GM12892 (cell line): ENCODE data around the gene SYNE2.
"Not testable (repeated sequence)": the region's sequence is repeated elsewhere in the genome, so short reads cannot be mapped to it uniquely, and the experiment has no call there.

ENCODE experiments used
- DNase-seq: peaks from one replicate; pipeline ENCODE4 v3.0.0; 2011; ENCODE audit not compliant: insufficient read length
- FAIRE-seq: peaks from 2 replicates; lab custom pipeline; 2011; peaks lifted over from hg19 to GRCh38; lab: Jason Lieb, UNC
- POLR2A ChIP-seq: IDR thresholded peaks from 2 replicates; pipeline ENCODE4 v1.6.1; 2011; ENCODE audit warnings: low read depth, low read length, control low read depth
- POLR2AphosphoS5 ChIP-seq: IDR thresholded peaks from 2 replicates; pipeline ENCODE4 v1.6.1; 2011; ENCODE audit warnings: low read depth, low read length, control low read depth
- TAF1 ChIP-seq: IDR thresholded peaks from 2 replicates; pipeline ENCODE4 v1.6.1; 2011; ENCODE audit warnings: low read depth, mild to moderate bottlenecking, control low read depth, low read length, borderline replicate concordance

Gene SYNE2

GRCh38 chr14:64110802-64111201 is 258.0 kb downstream of the SYNE2 start:
- TF ChIP-seq POLR2AphosphoS5, result no peak
- FAIRE-seq (no peak), DNase-seq (no peak)

- DNase-seq (no peak), FAIRE-seq (no peak)
These were observed 260.3 kb downstream of the SYNE2 start for GRCh38 chr14:64112867-64113678.

GRCh38 chr14:64114166-64114565 is 261.4 kb downstream of the SYNE2 start:
- no peak for DNase-seq
- no peak for FAIRE-seq
- TF ChIP-seq POLR2A (no peak), TAF1 (no peak), POLR2AphosphoS5 (no peak)

More at GRCh38 chr14:64112867-64113678, 260.3 kb downstream of the SYNE2 start:
- TF ChIP-seq TAF1, result no peak
- no peak for TF ChIP-seq POLR2AphosphoS5
- no peak for TF ChIP-seq POLR2A

- FAIRE-seq (no peak), DNase-seq (no peak)
- TF ChIP-seq TAF1 (no peak), POLR2AphosphoS5 (no peak), POLR2A (no peak)
These were observed 262.0 kb downstream of the SYNE2 start for GRCh38 chr14:64114796-64115195.

GRCh38 chr14:64115401-64115800 is 262.6 kb downstream of the SYNE2 start:
- TF ChIP-seq TAF1, result no peak
- no peak for TF ChIP-seq POLR2AphosphoS5
- TF ChIP-seq POLR2A, result no peak
- FAIRE-seq, result no peak
- DNase-seq, result no peak

GRCh38 chr14:64117671-64118402 is 265.0 kb downstream of the SYNE2 start:
- no peak for TF ChIP-seq TAF1
- no peak for TF ChIP-seq POLR2A
- TF ChIP-seq POLR2AphosphoS5, result no peak
- DNase-seq, result no peak
- FAIRE-seq, result no peak

GRCh38 chr14:64118403-64118742 is 265.6 kb downstream of the SYNE2 start:
- DNase-seq, FAIRE-seq: not testable (repeated sequence)

- no peak for TF ChIP-seq POLR2AphosphoS5
- no peak for TF ChIP-seq TAF1
- TF ChIP-seq POLR2A, result no peak
- FAIRE-seq (no peak), DNase-seq (no peak)
These were observed 266.1 kb downstream of the SYNE2 start for GRCh38 chr14:64118892-64119291.

- FAIRE-seq (no peak), DNase-seq (no peak)
- TF ChIP-seq POLR2A (no peak), TAF1 (no peak)
These were observed 266.7 kb downstream of the SYNE2 start for GRCh38 chr14:64119500-64119899.

- no peak for TF ChIP-seq TAF1
- TF ChIP-seq POLR2AphosphoS5, result no peak
- TF ChIP-seq POLR2A, result no peak
- no peak for FAIRE-seq
- DNase-seq, result no peak
These were observed 267.2 kb downstream of the SYNE2 start for GRCh38 chr14:64119980-64120379.

GRCh38 chr14:64123241-64123822 is 270.5 kb downstream of the SYNE2 start:
- FAIRE-seq, result no peak

GRCh38 chr14:64125270-64125669 is 272.5 kb downstream of the SYNE2 start:
- no peak for FAIRE-seq
- no peak for TF ChIP-seq TAF1
- no peak for TF ChIP-seq POLR2AphosphoS5
- TF ChIP-seq POLR2A, result no peak

More at GRCh38 chr14:64123241-64123822, 270.5 kb downstream of the SYNE2 start:
- TF ChIP-seq POLR2A (no peak), POLR2AphosphoS5 (no peak), TAF1 (no peak)
- no peak for DNase-seq

More at GRCh38 chr14:64125270-64125669, 272.5 kb downstream of the SYNE2 start:
- no peak for DNase-seq
